T-cell (primary cell): ENCODE measurements around the gene CCRL2. TPM values are rescaled to one million over a fixed set of nuclear protein-coding genes. Genes with fewer than 3 reads are reported as not detected.

Source experiments
- ATAC-seq, 4 experiments: fragments of 200-7000 bp in 3 of 4; fragments of 150-1000 bp in 1 of 4; cut with Tn5 transposase; replicated peaks in 1 of 4; 1 replicate in 3 of 4; 2 replicates in 1 of 4; pipeline ENCODE4 v1.10.0; 2021; ENCODE audit warnings: moderate library complexity in 3 of 4, mild to moderate bottlenecking in 2 of 4, moderate number of reproducible peaks in 1 of 4
- CTCF ChIA-PET, 2 donors: fragments of 300-600 bp; sonication (Branson Sonifier 250); formaldehyde crosslinking; loops; one replicate each; lab custom pipeline; 2022; ENCODE audit warnings: antibody characterized with exemption in 2 of 2; lab: Charles Lee
- POLR2A ChIA-PET, 2 donors: fragments of 300-600 bp; sonication (Branson Sonifier 250); formaldehyde crosslinking; loops; one replicate each; lab custom pipeline; 2022; ENCODE audit warnings: antibody characterized with exemption in 2 of 2; lab: Charles Lee
- DNase-seq, 35 experiments: peaks; one replicate each; pipeline versions ENCODE4 v3.0.0 to v3.0.0-alpha.2; 2013 to 2023
- H3K27ac ChIP-seq: one replicate; pipeline ENCODE4 v1.5.1; 2013; ENCODE audit warnings: low read length
- H3K27me3 ChIP-seq, 2 experiments: replicated peaks in 1 of 2; 1 replicate in 1 of 2; 2 replicates in 1 of 2; pipeline versions ENCODE4 v1.6.1 to v1.7.0; 2013; ENCODE audit warnings: low read length in 1 of 2, mixed read lengths in 1 of 2; ENCODE audit not compliant: control insufficient read depth in 2 of 2, insufficient read depth in 2 of 2; ENCODE audit errors: extremely low read depth in 1 of 2
- H3K36me3 ChIP-seq, 2 donors: 1 replicate in 1 of 2; 2 replicates in 1 of 2; pipeline versions ENCODE4 v1.6.1 to v1.7.0; 2013; ENCODE audit warnings: low read length in 1 of 2; ENCODE audit not compliant: control insufficient read depth in 2 of 2, insufficient read depth in 1 of 2; ENCODE audit errors: extremely low read depth in 1 of 2
- H3K4me1 ChIP-seq, 2 experiments: 1 replicate in 1 of 2; 2 replicates in 1 of 2; pipeline versions ENCODE4 v1.6.1 to v1.7.0; 2013; ENCODE audit warnings: low read length in 2 of 2, mixed read lengths in 1 of 2; ENCODE audit not compliant: insufficient read depth in 2 of 2, control insufficient read depth in 1 of 2; ENCODE audit errors: extremely low read depth in 1 of 2
- H3K4me3 ChIP-seq, 2 donors: 1 replicate in 1 of 2; 2 replicates in 1 of 2; pipeline versions ENCODE4 v1.5.1 to v1.7.0; 2013; ENCODE audit warnings: mild to moderate bottlenecking in 2 of 2, low read length in 1 of 2, moderate library complexity in 1 of 2; ENCODE audit not compliant: control insufficient read depth in 1 of 2; ENCODE audit errors: extremely low read depth in 1 of 2
- H3K9me3 ChIP-seq: 2 replicates; pipeline ENCODE4 v1.7.0; 2013
- H3K27ac Mint-ChIP-seq, 2 donors: one replicate each; pipeline ENCODE4 v1.8.0; 2020 to 2021; ENCODE audit warnings: mild to moderate bottlenecking in 2 of 2, mixed read lengths in 2 of 2
- H3K27me3 Mint-ChIP-seq, 2 donors: one replicate each; pipeline ENCODE4 v1.8.0; 2021 to 2022; ENCODE audit warnings: mixed read lengths in 2 of 2
- H3K36me3 Mint-ChIP-seq: one replicate; pipeline ENCODE4 v1.8.0; 2021; ENCODE audit warnings: mixed read lengths
- H3K4me1 Mint-ChIP-seq, 3 donors: one replicate each; pipeline ENCODE4 v1.8.0; 2020 to 2022; ENCODE audit warnings: mixed read lengths in 3 of 3, mild to moderate bottlenecking in 1 of 3
- H3K4me3 Mint-ChIP-seq, 3 donors: one replicate each; pipeline ENCODE4 v1.8.0; 2020 to 2022; ENCODE audit warnings: mild to moderate bottlenecking in 3 of 3, mixed read lengths in 3 of 3, moderate library complexity in 3 of 3
- H3K9me3 Mint-ChIP-seq, 3 donors: one replicate each; pipeline ENCODE4 v1.8.0; 2020 to 2022; ENCODE audit warnings: mixed read lengths in 3 of 3
- WGBS: methylation state at CpG from one replicate; pipeline ENCODE4 v1.1.5; 2013; ENCODE audit warnings: missing lambda C conversion rate; ENCODE audit not compliant: insufficient coverage; 5-methylcytosine and 5-hydroxymethylcytosine counted together
- total RNA-seq, 35 experiments: library from RNA in 6 of 35; stranded (reverse) in 6 of 35; fragments of 120-200 nt in 1 of 35; gene quantifications; one replicate each; pipeline versions ENCODE4 v1.2.1 to v1.2.4 and lab custom pipeline; 2013 to 2026

The CCRL2 gene
- total RNA-seq, 5 donors from 2014 or later (not counting 1 experiment from before 2014, with no cell fraction given) = 1.1 to 2.5 (median 1.6) TPM

DNA sequence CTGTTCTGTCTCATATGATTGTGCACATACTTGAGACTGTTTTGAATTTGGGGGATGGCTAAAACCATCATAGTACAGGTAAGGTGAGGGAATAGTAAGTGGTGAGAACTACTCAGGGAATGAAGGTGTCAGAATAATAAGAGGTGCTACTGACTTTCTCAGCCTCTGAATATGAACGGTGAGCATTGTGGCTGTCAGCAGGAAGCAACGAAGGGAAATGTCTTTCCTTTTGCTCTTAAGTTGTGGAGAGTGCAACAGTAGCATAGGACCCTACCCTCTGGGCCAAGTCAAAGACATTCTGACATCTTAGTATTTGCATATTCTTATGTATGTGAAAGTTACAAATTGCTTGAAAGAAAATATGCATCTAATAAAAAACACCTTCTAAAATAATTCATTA is 31.2 kb upstream of the CCRL2 start:
- Histone ChIP-seq H3K27ac (peak overlapping the region; percentile 42), H3K27me3 (no peaks in the 10 kb centered on the region), H3K4me3 (no peak overlapping the region), H3K9me3 (no peaks in the 10 kb centered on the region), H3K4me1 (peaks cover 15 to 39% of the 10 kb centered on the region in 2 experiments), H3K36me3 (no peaks in the 10 kb centered on the region)
- ATAC-seq = peak in 3 of 4 experiments; percentile 47 to 67 (median 52)
- ChIA-PET CTCF (no interaction called here), POLR2A (no interaction called here)
- Mint-ChIP-seq H3K27me3 (no peaks in the 10 kb centered on the region), H3K36me3 (no peaks in the 10 kb centered on the region), H3K9me3 (no peaks in the 10 kb centered on the region), H3K27ac (peak overlapping the region; percentile 53 to 57), H3K4me1 (peaks cover 34 to 65% (median 59%) of the 10 kb centered on the region in 3 donors), H3K4me3 (peak overlapping the region in 1 of 3 donors; percentile 48)
- no CpG with 5 or more reads among the region's 2 CpGs for WGBS
- DNase-seq = peak in 1 of 35 experiments; percentile 43

DNA sequence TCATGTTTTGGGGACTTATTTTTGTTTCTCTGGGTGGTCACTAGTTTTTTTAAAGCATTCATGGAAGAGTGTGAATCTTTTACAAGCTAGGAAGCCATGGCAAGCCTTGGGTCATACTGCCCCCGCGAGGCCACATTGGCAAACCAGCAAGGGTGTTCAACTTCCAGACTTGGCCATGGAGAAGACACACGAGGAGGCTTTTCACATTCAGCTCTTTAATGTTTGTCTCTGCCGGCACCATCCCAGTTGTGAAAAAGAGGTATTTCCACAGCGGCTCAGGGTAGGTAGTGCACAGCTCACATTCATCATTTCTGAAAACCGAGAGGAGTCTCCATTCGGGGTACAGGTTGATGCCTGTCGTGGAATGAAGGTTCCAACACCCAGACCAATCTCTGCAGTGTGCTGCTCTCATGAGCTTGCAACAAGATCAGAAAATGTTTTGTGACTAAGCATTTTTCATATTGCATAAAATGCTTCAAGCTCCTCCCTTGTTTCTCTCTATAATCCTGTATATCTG is 28.6 kb upstream of the CCRL2 start:
- H3K4me3 Mint-ChIP-seq = no peak overlapping the region
- no peaks in the 10 kb centered on the region for H3K27me3 Mint-ChIP-seq
- 67% methylated on average over 8 of the region's 8 CpGs for WGBS
- ChIA-PET CTCF (interaction anchor here (0.7 to 3.2 kb wide), 22 partner anchors 10 to 1843 kb away, joined by 3 to 29 read pairs (median 4); partner anchors contain the start of genes CCR1 (in 1 of the 2) and CXCR6 (in 1 of the 2)), POLR2A (no interaction called here)
- no peaks in the 10 kb centered on the region for H3K9me3 Mint-ChIP-seq
- no peak overlapping the region for H3K27ac Mint-ChIP-seq
- peak in 2 of 4 experiments; percentile 43 to 54 for ATAC-seq
- no peaks in the 10 kb centered on the region for H3K27me3 ChIP-seq
- H3K4me1 ChIP-seq = peaks cover 14 to 38% of the 10 kb centered on the region in 2 experiments
- H3K9me3 ChIP-seq = no peaks in the 10 kb centered on the region
- H3K4me3 ChIP-seq = no peak overlapping the region
- H3K36me3 Mint-ChIP-seq = no peaks in the 10 kb centered on the region
- H3K36me3 ChIP-seq = no peaks in the 10 kb centered on the region
- peak; percentile 20 to 74 (median 53) for DNase-seq
- peaks cover 41 to 53% (median 50%) of the 10 kb centered on the region in 3 donors for H3K4me1 Mint-ChIP-seq
- no peak overlapping the region for H3K27ac ChIP-seq

DNA sequence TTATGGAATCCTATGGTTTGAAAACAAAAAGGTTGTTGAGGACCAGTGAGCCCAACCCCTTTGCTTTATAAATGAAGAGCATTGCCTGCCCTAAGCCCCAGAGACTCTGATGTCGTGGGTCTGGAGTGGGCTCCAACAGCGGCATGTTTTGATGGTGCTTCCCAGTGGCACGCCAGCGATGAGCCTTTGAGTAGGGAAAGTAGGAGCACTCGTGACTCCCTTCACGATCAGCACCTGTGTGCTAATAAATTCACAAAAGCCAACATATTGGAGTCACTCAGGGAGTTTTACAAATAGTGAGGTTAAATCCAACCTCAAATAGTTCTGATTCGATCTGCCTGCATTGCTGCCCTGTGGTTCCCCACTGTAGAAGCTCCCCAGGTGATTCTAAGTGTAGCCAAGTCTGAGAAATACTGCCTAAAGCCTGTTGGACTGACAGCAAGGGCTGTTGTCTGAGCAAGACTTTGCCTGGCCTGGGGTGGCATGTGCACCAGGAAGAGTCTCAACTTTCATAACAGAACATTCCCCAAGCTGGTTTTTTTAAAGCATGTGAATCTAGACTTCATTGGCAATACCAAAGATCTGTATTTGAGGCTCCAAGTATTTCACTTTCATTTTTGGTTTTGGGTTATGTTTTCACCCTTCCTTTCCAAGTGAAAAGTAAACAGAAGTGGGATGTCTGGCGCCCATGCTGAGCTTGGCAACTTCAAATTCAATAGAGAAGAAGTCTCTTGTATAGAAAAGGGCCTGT is 26.4 kb upstream of the CCRL2 start:
- peak overlapping the region; percentile 37 for H3K27ac ChIP-seq
- Mint-ChIP-seq H3K4me3 (peak overlapping the region in 2 of 3 donors; percentile 7 to 49), H3K4me1 (peaks cover 38 to 44% (median 41%) of the 10 kb centered on the region in 3 donors), H3K36me3 (no peaks in the 10 kb centered on the region), H3K9me3 (no peaks in the 10 kb centered on the region), H3K27ac (peak overlapping the region; percentile 77 to 84), H3K27me3 (peaks cover 0 to 5% of the 10 kb centered on the region in 2 donors)
- CTCF ChIA-PET = interaction anchor here in 1 of 2 donors (1.0 to 2.1 kb wide), 2 partner anchors 10 to 104 kb away, joined by 3 to 7 read pairs; partner anchors contain the start of gene CCR5
- no peaks in the 10 kb centered on the region for H3K36me3 ChIP-seq
- H3K4me1 ChIP-seq = peaks cover 10 to 24% of the 10 kb centered on the region in 2 experiments
- H3K27me3 ChIP-seq = no peaks in the 10 kb centered on the region
- no peak overlapping the region for H3K4me3 ChIP-seq
- H3K9me3 ChIP-seq = no peaks in the 10 kb centered on the region
- WGBS = 86% methylated on average over 5 of the region's 8 CpGs
- POLR2A ChIA-PET = no interaction called here
- ATAC-seq (no peak), DNase-seq (no peak)

DNA sequence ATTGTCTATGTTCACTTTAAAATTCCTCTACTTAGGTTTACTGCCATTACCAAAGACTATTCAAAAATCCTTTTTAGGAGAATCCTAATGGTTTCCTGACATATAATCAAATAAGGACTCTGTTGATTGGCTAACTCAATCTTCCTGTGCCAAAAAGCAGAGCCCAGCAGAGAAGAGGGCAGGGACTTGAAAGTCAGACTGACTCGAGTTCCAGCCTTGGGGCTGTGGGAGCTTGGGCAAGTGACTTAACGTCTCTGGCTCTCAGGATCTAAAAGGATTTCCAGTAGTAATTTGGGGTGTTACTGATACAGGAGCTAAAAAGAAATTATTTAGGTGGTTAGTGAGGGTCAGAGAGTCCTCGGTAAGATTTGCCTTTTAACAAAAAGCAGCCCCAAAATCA is 25.4 kb upstream of the CCRL2 start:
- DNase-seq (no peak), ATAC-seq (no peak)
- H3K27me3 Mint-ChIP-seq = peaks cover 1 to 5% of the 10 kb centered on the region in 2 donors
- WGBS = 85% methylated on average over 2 of the region's 3 CpGs
- Histone ChIP-seq H3K9me3 (no peaks in the 10 kb centered on the region), H3K27ac (no peak overlapping the region), H3K4me1 (peaks cover 5 to 24% of the 10 kb centered on the region in 2 experiments), H3K36me3 (no peaks in the 10 kb centered on the region), H3K27me3 (no peaks in the 10 kb centered on the region), H3K4me3 (no peak overlapping the region)
- H3K27ac Mint-ChIP-seq = no peak overlapping the region
- CTCF ChIA-PET = interaction anchor here in 1 of 2 donors (0.6 to 2.1 kb wide), 2 partner anchors 11 to 161 kb away, joined by 3 to 7 read pairs; partner anchors contain the start of gene CCR5
- no peaks in the 10 kb centered on the region for H3K36me3 Mint-ChIP-seq
- no peak overlapping the region for H3K4me3 Mint-ChIP-seq
- H3K4me1 Mint-ChIP-seq = peaks cover 32 to 40% (median 37%) of the 10 kb centered on the region in 3 donors
- no peaks in the 10 kb centered on the region for H3K9me3 Mint-ChIP-seq
- POLR2A ChIA-PET = interaction anchor here in 1 of 2 donors (0.6 kb wide), 1 partner anchor 421 kb away, joined by 9 read pairs; no protein-coding TSS in a partner anchor

DNA sequence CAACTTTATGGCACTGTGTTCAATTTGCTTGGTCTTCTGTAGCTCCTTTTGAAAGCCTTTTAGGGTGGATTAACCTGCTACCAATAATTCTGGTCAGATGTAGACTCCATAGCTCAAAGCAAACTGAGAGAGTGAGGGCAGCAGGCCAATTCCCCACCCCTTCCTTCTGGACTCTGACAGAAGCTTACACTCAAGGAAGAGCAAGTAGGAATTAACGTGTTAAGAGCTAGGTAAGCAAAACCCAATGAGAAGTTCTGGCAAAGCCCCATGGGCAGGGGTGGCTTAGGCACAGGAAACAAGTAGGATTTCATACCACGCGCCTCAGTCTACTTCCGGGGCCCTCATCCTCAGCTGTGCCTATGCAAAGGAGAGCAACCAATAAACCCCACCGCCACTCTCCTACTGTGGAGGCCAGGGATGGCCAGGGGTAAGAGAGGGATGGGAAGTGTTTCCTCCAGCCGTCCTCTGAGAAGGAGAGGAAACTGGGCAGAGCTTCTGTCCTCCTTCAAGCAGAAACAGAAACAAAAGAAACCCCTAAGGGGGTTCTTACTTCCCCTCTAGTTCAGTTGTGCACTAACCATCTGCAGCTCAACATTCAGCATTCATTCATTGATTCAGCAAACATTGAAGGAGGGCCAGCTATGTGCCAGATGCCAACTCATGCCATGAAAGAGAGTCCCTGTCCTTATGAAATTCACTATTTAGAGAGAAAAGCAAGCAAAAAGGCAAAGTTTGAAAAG is 23.7 kb upstream of the CCRL2 start:
- ATAC-seq (peak in 1 of 4 experiments; percentile 50), DNase-seq (no peak)
- no peak overlapping the region for H3K4me3 ChIP-seq
- 47% methylated on average over 3 of the region's 6 CpGs for WGBS
- no peaks in the 10 kb centered on the region for H3K36me3 ChIP-seq
- Mint-ChIP-seq H3K27ac (no peak overlapping the region), H3K4me3 (no peak overlapping the region), H3K36me3 (no peaks in the 10 kb centered on the region), H3K9me3 (no peaks in the 10 kb centered on the region), H3K27me3 (peaks cover 1 to 5% of the 10 kb centered on the region in 2 donors), H3K4me1 (peaks cover 27 to 35% (median 33%) of the 10 kb centered on the region in 3 donors)
- CTCF ChIA-PET = interaction anchor here (0.6 to 2.0 kb wide), 4 partner anchors 10 to 16 kb away, joined by 3 to 7 read pairs (median 4); partner anchors contain the start of gene CCR5 (in 1 of the 2)
- H3K9me3 ChIP-seq = no peaks in the 10 kb centered on the region
- no peak overlapping the region for H3K27ac ChIP-seq
- H3K27me3 ChIP-seq = no peaks in the 10 kb centered on the region
- POLR2A ChIA-PET = interaction anchor here in 1 of 2 donors (0.6 kb wide), 1 partner anchor 69 kb away, joined by 3 read pairs; no protein-coding TSS in a partner anchor
- peaks cover 5 to 23% of the 10 kb centered on the region in 2 experiments for H3K4me1 ChIP-seq
